GM23338 (cell line): ENCODE data around the gene UBL4A.

Experiments
- EZH2 ChIP-seq: fragments of 200-600 bp; sonication (generic); IDR thresholded peaks from one replicate; pipeline ENCODE4 v1.8.0; 2017; ENCODE audit warnings: antibody characterized with exemption, mild to moderate bottlenecking, low read depth; ENCODE audit not compliant: unreplicated experiment
- NANOG ChIP-seq: IDR thresholded peaks from 2 replicates; pipeline ENCODE4 v1.6.1; 2016; ENCODE audit warnings: antibody characterized with exemption, borderline replicate concordance
- POLR2AphosphoS5 ChIP-seq: IDR thresholded peaks from 2 replicates; pipeline ENCODE4 v1.6.1; 2016; ENCODE audit warnings: antibody characterized with exemption, low read depth
- TF ChIP-seq, protein P1 (sequence below), 2 experiments: fragments of 200-600 bp in 1 of 2; sonication (generic) in 1 of 2; conservative IDR thresholded peaks; 2 replicates each; pipeline versions ENCODE4 v1.5.1 to v1.6.1; 2016 to 2017; ENCODE audit warnings: antibody characterized with exemption in 2 of 2, low read depth in 2 of 2, mild to moderate bottlenecking in 2 of 2, moderate library complexity in 1 of 2

GRCh38 chrX:154458116-154458953, 28.1 kb downstream of the UBL4A start, which contains the start of gene PLXNA3:
- TF ChIP-seq, protein P1, sequence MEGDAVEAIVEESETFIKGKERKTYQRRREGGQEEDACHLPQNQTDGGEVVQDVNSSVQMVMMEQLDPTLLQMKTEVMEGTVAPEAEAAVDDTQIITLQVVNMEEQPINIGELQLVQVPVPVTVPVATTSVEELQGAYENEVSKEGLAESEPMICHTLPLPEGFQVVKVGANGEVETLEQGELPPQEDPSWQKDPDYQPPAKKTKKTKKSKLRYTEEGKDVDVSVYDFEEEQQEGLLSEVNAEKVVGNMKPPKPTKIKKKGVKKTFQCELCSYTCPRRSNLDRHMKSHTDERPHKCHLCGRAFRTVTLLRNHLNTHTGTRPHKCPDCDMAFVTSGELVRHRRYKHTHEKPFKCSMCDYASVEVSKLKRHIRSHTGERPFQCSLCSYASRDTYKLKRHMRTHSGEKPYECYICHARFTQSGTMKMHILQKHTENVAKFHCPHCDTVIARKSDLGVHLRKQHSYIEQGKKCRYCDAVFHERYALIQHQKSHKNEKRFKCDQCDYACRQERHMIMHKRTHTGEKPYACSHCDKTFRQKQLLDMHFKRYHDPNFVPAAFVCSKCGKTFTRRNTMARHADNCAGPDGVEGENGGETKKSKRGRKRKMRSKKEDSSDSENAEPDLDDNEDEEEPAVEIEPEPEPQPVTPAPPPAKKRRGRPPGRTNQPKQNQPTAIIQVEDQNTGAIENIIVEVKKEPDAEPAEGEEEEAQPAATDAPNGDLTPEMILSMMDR (conservative IDR thresholded peaks at IDR 0.05; ENCODE audit: low read depth in 2 of 2) = no peak
- no peak for TF ChIP-seq POLR2AphosphoS5
- no peak for TF ChIP-seq EZH2
- TF ChIP-seq NANOG = no peak
